ENCODE results near the gene TMIE. TPM values are rescaled to one million over a fixed set of nuclear protein-coding genes. Genes with fewer than 3 reads are reported as not detected.

The TMIE gene
- total and polyA plus RNA-seq, 10 of the 15 experiments (the other 5 are each of a cell fraction or from before 2014, with no cell fraction given), result not detected

GRCh38 chr3:46695177-46695961 is 5.8 kb upstream of the TMIE start:
- TF ChIP-seq, protein P1, sequence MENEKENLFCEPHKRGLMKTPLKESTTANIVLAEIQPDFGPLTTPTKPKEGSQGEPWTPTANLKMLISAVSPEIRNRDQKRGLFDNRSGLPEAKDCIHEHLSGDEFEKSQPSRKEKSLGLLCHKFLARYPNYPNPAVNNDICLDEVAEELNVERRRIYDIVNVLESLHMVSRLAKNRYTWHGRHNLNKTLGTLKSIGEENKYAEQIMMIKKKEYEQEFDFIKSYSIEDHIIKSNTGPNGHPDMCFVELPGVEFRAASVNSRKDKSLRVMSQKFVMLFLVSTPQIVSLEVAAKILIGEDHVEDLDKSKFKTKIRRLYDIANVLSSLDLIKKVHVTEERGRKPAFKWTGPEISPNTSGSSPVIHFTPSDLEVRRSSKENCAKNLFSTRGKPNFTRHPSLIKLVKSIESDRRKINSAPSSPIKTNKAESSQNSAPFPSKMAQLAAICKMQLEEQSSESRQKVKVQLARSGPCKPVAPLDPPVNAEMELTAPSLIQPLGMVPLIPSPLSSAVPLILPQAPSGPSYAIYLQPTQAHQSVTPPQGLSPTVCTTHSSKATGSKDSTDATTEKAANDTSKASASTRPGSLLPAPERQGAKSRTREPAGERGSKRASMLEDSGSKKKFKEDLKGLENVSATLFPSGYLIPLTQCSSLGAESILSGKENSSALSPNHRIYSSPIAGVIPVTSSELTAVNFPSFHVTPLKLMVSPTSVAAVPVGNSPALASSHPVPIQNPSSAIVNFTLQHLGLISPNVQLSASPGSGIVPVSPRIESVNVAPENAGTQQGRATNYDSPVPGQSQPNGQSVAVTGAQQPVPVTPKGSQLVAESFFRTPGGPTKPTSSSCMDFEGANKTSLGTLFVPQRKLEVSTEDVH (IDR thresholded peaks at IDR 0.05; ENCODE audit: low read depth, partially characterized antibody), result no peak
- no peak for TF ChIP-seq NFIC (IDR thresholded peaks at IDR 0.05; ENCODE audit: low read depth, low read length)
- TF ChIP-seq BHLHE40 (IDR thresholded peaks at IDR 0.05; ENCODE audit: borderline replicate concordance in 1 of 2, low read depth in 2 of 2, low read length in 1 of 2), result peak; percentile 66 to 74
- TF ChIP-seq, protein P2, sequence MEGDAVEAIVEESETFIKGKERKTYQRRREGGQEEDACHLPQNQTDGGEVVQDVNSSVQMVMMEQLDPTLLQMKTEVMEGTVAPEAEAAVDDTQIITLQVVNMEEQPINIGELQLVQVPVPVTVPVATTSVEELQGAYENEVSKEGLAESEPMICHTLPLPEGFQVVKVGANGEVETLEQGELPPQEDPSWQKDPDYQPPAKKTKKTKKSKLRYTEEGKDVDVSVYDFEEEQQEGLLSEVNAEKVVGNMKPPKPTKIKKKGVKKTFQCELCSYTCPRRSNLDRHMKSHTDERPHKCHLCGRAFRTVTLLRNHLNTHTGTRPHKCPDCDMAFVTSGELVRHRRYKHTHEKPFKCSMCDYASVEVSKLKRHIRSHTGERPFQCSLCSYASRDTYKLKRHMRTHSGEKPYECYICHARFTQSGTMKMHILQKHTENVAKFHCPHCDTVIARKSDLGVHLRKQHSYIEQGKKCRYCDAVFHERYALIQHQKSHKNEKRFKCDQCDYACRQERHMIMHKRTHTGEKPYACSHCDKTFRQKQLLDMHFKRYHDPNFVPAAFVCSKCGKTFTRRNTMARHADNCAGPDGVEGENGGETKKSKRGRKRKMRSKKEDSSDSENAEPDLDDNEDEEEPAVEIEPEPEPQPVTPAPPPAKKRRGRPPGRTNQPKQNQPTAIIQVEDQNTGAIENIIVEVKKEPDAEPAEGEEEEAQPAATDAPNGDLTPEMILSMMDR (IDR thresholded peaks at IDR 0.05 in 2 of 3, conservative IDR thresholded peaks at IDR 0.05 in 1 of 3; ENCODE audit: control insufficient read depth in 2 of 3, extremely low read depth in 1 of 3, insufficient read depth in 1 of 3, low read depth in 3 of 3, low read length in 3 of 3), result peak; percentile 11 to 47 (median 34); a peak in 4 of 6 replicates
- BruUV-seq (replicated peaks), result no TSS peak
- ATAC-seq, result peak; percentile 59
- Histone ChIP-seq H3K9ac (ENCODE audit: control insufficient read depth, insufficient read depth, low read length) (no peak overlapping the region), H3K9me3 (replicated peaks; ENCODE audit: control insufficient read depth, insufficient read depth, low read length) (no peaks in the 10 kb centered on the region), H3K4me3 (no peak overlapping the region), H3K4me1 (ENCODE audit: control insufficient read depth, insufficient read depth, low read length) (peaks cover 7% of the 10 kb centered on the region), H3K4me2 (ENCODE audit: control insufficient read depth, insufficient read depth) (no peak overlapping the region), H3K27me3 (replicated peaks in 1 of 2; ENCODE audit: control insufficient read depth in 2 of 2, insufficient read depth in 2 of 2, low read length in 1 of 2) (peaks cover 5 to 8% of the 10 kb centered on the region in 2 experiments), H3K36me3 (ENCODE audit: control insufficient read depth in 2 of 2, insufficient read depth in 2 of 2, low read length in 1 of 2) (no peaks in the 10 kb centered on the region), H3K79me2 (ENCODE audit: control insufficient read depth, insufficient read depth, low read length) (no peaks in the 10 kb centered on the region), H3K27ac (ENCODE audit: control insufficient read depth, insufficient read depth) (no peak overlapping the region), H2AFZ (ENCODE audit: control insufficient read depth, low read depth, low read length) (peak overlapping the region; percentile 68), H4K20me1 (ENCODE audit: control insufficient read depth, insufficient read depth) (no peaks in the 10 kb centered on the region)
- ChIA-PET POLR2A (no interaction called here), RAD21 (ENCODE audit: unreplicated experiment) (no interaction called here), CTCF (interaction anchor here (1.0 to 1.6 kb wide), 4 partner anchors 11 to 207 kb away, joined by 3 to 5 read pairs (median 4); no protein-coding TSS in a partner anchor), SMC1A (ENCODE audit: uncharacterized antibody, unreplicated experiment) (no interaction called here)
- WGBS (ENCODE audit: insufficient coverage, insufficient replicate concordance, low lambda C conversion rate, missing lambda C conversion rate), result 37% methylated on average over 11 of the region's 11 CpGs
- in situ Hi-C loops (cut with MboI) (no loop called here), intact Hi-C loops (cut with micrococcal nuclease; ENCODE audit: unreplicated experiment) (no loop called here)
- DNase-seq (ENCODE audit: low read depth, low spot score), result no peak
- no peak for FAIRE-seq

Measured in GM12878 (cell line).